Choroid plexus epithelial cell (primary cell): ENCODE results near the gene CASD1.
A peak's percentile ranks its signal among the peaks of the same experiment; 100 is the strongest.

Source experiments
- DNase-seq: peaks from one replicate; pipeline ENCODE4 v3.0.0-alpha.2; 2010; ENCODE audit warnings: low read depth
- H3K4me3 ChIP-seq: 2 replicates; pipeline ENCODE4 v1.5.1; 2011; ENCODE audit warnings: low read depth, mild to moderate bottlenecking, control low read depth, low read length, moderate library complexity
- TF ChIP-seq, protein P1 (sequence below): conservative IDR thresholded peaks from 2 replicates; pipeline ENCODE4 v1.5.1; 2011; ENCODE audit warnings: low read depth, mild to moderate bottlenecking, control low read depth, inconsistent platforms, low read length, moderate library complexity

CASD1 gene

DNA sequence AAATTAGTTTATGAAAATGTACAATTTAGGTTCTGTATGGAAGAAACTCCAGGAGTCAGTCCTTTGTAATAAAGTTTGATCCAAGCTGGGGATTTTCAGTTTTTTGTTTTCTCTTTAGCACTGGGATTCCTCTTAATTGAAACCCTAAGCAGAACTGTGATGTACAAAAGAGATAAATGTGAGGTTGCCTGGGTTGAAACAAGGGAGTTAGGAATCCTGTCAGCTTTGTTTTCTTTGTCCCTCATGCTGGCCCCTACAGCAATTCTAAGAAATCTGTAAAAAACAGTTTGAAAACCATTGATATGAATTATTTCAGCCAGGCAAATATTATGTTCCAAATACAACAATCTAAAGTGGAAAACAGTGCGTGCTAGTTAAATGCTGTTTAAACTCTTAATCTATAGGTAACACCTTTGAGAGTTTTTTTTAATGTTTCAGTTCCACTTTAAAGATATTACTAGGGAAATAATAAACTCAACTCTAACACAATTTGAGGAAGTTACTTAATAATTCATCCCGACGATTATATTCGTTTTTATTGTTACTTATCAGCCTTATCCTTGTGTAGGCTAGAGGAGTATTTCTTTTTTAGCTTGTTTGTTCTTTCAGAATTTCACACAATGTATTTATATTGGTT is 81.0 kb downstream of the CASD1 start:
- TF ChIP-seq, protein P1, sequence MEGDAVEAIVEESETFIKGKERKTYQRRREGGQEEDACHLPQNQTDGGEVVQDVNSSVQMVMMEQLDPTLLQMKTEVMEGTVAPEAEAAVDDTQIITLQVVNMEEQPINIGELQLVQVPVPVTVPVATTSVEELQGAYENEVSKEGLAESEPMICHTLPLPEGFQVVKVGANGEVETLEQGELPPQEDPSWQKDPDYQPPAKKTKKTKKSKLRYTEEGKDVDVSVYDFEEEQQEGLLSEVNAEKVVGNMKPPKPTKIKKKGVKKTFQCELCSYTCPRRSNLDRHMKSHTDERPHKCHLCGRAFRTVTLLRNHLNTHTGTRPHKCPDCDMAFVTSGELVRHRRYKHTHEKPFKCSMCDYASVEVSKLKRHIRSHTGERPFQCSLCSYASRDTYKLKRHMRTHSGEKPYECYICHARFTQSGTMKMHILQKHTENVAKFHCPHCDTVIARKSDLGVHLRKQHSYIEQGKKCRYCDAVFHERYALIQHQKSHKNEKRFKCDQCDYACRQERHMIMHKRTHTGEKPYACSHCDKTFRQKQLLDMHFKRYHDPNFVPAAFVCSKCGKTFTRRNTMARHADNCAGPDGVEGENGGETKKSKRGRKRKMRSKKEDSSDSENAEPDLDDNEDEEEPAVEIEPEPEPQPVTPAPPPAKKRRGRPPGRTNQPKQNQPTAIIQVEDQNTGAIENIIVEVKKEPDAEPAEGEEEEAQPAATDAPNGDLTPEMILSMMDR = no peak
- DNase-seq = no peak
- H3K4me3 ChIP-seq = no peak overlapping the region

DNA sequence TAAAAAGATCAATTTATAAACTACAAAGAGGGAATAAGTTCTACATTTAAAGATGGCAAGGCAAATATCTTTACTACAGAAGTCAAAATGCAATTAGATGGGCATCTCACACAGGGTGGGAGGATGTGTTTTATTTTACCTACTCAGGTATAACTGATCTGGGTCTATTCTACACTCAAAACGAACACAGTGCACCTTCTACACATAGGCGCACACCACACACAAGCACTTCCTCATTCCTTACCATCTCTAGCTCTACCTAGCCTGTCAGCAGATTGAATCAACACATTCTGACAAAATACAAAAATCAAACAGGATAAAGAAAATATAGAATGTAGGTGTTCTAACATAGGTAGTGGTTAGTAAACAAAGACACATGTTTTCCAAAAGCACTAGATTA is 81.6 kb downstream of the CASD1 start:
- DNase-seq = no peak
- TF ChIP-seq, protein P1 = no peak
- H3K4me3 ChIP-seq = no peak overlapping the region

DNA sequence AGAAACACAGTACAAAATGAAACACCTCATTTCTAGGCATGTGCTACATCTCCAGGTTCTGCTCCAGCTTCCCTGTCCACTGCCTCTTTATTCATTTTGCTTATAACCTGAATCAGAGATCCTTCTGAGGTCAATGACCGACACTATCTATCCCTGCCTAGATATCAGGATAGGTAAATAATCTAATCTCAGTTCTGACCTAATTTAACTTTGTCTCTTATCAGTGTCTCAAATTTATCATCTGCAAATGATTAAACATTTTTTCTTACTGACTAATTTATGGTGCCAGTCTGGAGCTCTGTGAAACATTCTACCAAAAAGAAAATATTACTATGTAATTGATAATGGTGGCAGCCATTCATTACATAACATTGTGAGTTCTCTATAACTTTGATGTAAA is 85.3 kb downstream of the CASD1 start:
- no peak overlapping the region for H3K4me3 ChIP-seq
- DNase-seq = no peak
- TF ChIP-seq, protein P1 = no peak

DNA sequence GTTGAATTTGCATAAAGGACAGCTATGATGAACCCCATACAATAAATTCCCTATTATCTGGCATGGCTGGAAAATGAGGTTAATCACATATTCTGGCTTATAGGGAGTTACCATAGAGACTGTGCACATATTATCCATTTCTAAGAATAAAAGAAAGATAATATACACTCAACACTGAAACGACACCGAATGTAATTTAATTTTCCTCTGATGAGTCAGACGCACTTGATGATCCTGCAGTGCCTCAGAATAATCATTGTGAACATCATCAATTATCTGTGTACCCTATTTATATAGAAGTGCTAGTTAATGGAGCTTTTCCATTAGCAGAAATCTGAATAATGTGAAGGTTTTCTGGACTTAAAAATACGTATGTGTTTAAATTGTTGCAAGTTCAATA is 86.1 kb downstream of the CASD1 start:
- H3K4me3 ChIP-seq = no peak overlapping the region
- no peak for DNase-seq
- TF ChIP-seq, protein P1 = no peak

DNA sequence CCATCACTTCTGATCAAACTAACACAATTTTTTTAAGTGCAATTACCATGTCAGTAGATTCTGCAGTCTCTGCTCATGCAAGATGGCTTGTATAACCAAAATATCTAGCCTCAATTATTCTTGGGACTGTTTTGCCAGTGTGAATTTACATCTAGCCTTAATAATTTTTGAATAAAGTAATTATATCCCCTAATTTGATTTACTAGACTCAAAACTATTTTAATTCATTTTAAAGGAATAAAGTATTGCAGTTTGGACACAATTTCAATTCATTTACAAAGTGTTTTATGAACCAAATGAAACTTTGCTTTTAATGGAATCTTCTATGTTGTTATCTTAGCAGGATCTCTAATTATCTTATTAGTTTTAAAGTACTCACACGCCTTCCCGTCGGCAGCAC is 90.7 kb downstream of the CASD1 start:
- TF ChIP-seq, protein P1 = no peak
- DNase-seq = no peak
- H3K4me3 ChIP-seq = no peak overlapping the region

DNA sequence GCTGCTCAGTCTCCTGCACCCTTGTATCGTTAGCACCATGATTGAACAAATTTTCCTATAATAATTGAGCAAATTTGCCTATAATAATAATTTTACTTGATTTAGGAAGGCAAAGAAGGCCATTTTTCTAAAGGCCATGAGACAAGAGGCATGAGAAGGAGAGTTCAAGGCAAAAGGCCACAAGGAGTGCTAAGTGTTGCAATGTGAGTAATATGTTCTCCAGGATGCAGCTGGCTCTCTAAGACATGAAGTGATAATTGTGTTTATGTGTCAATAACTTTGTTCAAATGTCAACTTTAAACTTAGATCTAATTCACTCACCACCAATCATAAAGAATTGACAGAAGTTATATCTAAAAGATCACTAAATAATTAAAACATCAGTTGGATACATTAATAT is 92.6 kb downstream of the CASD1 start:
- H3K4me3 ChIP-seq = no peak overlapping the region
- peak; percentile 19 for DNase-seq
- TF ChIP-seq, protein P1 = no peak

DNA sequence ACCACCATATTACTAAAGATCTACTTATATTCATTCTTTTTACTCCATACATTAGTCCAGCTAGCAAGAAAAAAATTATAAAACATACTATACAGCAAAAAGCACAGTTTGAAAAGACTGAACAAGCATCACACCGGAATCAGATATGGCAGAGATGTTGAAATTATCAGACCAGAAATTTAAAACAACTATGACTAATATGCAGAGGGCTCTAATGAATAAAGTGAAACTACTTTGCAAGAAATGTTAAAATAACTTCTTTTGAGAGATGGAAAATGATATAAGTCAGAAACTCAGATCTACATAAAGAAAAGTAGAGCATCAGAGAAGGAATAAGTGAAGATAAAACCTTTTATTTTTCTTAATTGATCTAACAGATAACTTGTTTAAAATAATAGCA is 95.4 kb downstream of the CASD1 start:
- TF ChIP-seq, protein P1 = no peak
- no peak overlapping the region for H3K4me3 ChIP-seq
- DNase-seq = peak; percentile 52
